GM18526 (cell line): ENCODE data around the gene NCLN.
A peak's percentile ranks its signal among the peaks of the same experiment; 100 is the strongest.

Experiments
- POLR2A ChIP-seq: IDR thresholded peaks from 3 replicates; pipeline ENCODE4 v1.6.1; 2011; ENCODE audit not compliant: insufficient read length; ENCODE audit errors: extremely low read depth

NCLN gene, protein sequence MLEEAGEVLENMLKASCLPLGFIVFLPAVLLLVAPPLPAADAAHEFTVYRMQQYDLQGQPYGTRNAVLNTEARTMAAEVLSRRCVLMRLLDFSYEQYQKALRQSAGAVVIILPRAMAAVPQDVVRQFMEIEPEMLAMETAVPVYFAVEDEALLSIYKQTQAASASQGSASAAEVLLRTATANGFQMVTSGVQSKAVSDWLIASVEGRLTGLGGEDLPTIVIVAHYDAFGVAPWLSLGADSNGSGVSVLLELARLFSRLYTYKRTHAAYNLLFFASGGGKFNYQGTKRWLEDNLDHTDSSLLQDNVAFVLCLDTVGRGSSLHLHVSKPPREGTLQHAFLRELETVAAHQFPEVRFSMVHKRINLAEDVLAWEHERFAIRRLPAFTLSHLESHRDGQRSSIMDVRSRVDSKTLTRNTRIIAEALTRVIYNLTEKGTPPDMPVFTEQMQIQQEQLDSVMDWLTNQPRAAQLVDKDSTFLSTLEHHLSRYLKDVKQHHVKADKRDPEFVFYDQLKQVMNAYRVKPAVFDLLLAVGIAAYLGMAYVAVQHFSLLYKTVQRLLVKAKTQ

DNA sequence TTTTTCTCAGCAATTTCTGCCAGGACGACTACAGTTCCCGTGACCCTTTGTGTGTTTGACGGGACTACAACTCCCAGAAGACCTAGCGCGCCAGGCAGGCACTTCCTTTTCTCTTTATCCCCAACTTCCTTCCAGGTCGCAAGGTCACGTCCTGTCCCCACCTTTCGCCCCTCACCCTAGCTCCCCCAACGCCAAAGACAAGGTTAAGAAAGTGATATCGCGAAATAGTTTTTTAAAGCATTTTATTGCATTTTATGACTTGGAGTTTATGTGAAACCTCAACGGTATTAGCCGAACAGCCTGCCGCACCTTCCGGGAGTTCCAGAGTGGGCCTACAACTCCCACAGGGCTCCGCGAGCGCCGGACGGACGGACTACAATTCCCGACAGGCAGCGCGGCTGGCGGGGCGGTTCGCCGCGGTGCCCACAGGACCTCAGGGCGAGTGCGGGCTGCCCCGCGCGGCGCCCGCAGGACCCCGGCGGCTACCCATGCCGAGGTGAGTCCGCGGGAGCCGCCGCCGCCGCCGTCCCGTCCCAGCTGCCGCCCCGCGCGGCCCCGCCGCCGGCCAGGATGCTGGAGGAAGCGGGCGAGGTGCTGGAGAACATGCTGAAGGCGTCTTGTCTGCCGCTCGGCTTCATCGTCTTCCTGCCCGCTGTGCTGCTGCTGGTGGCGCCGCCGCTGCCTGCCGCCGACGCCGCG, at the start of gene NCLN:
NCLN (plus strand) TSS at position 470 of the 699 bp plus-strand sequence; CDS start at position 571, 101 bp downstream.
- peak; percentile 64 for TF ChIP-seq POLR2A

DNA sequence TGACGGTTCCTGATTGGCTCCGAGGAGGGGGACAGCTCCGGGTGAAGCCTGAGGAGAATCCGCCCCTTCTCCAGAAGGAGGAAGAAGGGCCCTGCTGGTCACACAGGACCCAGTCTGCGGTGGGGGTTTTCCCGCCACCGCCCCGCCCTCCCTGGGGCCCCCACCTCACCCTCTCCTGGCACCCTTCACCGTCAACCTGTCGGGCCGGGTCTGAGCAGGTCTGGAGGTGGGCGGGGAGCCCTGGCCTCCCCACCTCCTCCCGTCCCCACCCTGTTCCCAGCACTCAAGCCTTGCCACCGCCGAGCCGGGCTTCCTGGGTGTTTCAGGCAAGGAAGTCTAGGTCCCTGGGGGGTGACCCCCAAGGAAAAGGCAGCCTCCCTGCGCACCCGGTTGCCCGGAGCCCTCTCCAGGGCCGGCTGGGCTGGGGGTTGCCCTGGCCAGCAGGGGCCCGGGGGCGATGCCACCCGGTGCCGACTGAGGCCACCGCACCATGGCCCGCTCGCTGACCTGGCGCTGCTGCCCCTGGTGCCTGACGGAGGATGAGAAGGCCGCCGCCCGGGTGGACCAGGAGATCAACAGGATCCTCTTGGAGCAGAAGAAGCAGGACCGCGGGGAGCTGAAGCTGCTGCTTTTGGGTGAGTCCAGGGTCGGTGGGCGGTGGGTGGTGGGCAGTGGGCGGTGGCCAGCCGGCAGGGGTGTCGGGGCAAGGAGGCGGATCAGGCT, 49.6 kb upstream of the NCLN start, which contains the start of gene GNA15:
GNA15 (plus strand) TSS at position 73 of the 723 bp plus-strand sequence; CDS start at position 491, 418 bp downstream.
- peak; percentile 29 for TF ChIP-seq POLR2A

DNA sequence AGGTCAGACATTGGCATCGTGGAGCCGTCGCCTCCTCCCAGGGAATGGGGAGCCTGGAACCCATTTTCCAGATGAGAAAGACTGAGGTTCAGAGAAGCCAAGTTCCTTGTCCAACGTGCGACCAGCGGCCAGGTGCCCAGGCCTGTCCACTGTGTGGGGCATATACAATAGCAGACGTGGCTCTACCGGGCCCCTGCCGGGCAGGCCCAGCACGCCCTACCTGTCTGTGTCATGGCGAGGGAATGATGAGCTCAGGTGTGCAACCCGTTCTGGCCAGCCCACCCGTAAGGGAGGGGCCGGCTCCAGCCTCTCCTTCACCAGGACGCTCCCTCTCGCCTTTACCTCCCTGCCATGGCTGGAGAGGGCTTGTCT, 49.1 kb upstream of the NCLN start:
- no peak for TF ChIP-seq POLR2A

DNA sequence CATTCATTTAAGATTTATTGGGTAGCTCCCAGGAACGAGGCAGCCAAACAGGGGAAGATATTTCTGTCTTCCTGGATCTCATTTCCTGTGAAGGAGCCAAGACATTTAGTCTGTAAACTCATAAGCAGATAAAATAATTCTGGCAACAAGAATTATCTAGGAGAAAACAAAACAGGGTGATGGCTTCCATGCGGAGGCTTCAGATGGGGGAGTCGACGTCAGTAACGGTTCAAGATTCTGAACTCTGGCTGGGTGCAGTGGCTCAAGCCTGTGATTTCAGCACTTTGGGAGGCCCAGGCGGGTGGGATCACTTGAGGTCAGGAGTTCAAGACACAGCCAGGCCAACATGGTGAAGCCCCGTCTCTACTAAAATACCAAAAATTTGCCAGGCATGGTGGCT, 48.6 kb upstream of the NCLN start:
- no peak for TF ChIP-seq POLR2A

DNA sequence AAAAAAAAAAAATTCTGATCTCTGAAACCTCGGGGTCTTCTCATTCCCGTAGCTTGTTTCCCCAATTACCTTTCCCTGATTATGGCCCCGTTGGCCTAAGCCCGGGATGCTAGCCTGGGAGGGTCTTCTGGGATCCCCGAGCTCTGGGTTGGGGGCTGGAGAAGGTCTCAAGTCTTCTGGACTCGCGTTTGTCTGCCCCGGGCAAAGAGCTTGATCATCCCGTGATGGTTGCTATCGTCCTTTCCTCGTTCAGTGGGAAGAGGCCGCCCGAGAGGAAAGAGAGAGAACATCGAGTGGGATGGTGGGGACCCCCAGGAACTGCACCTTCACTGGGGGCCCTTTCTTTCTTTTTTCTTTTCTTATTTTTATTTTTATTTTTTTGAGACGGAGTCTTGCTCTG, 47.5 kb upstream of the NCLN start:
- TF ChIP-seq POLR2A, result no peak

DNA sequence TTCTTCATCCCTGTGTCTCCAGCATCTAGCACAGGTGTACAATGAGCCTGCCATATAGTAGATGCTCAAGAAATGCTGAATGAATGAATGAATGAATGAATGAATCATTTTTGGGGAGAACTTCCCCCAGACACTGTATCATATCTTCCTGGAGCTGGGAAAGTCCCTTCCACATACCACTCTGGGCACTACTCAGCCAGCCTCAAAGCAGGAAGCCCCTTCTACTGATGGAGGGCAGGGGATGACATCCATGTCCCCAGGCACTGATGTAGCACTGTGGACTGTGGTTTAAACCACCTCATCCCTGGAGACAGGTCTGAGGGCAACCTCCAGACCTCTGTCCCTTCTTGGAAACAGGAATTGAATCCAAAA, 45.1 kb upstream of the NCLN start:
- no peak for TF ChIP-seq POLR2A

DNA sequence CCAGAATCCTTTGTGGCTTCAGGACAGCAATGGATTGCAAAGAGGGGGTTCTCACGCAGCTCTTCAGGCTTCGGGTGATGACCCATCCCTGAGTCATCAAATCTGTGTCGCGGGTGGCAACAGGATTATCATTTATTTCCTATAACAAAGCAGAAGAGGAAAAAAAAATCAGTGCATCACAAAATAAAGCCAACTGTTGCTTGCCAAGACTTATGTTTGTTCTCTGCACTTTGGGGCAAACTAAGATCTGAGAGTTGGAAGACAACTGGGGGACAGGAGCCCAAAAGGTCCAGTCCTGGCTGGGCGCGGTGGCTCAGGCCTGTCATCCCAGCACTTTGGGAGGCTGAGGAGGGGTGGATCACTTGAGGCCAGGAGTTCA, 43.4 kb upstream of the NCLN start:
- TF ChIP-seq POLR2A, result no peak

DNA sequence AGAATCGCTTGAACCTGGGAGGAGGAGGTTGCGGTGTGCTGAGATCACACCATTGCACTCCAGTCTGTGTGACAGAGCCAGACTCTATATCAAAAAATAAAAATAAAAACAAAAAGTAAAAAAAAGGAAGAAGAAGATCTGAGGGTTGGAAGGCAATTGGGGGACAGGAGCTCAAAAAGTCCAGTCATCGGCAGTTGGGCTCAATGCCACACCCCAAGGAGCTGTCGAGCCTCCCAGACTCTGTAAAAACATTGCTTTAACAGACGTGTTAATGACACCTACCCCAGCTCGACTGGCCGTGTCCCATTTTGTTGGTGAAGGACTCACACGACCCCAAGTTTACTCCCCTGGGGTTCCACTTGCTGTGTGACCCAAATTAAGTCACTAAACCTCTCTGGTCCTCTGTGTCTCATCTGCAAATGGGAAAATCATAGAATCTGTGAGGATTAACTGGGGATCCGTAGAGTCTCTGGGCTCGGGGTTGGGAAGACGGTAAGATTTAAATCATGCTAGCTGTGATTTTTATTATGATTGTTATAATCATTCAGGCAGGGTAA, 42.9 kb upstream of the NCLN start:
- no peak for TF ChIP-seq POLR2A

DNA sequence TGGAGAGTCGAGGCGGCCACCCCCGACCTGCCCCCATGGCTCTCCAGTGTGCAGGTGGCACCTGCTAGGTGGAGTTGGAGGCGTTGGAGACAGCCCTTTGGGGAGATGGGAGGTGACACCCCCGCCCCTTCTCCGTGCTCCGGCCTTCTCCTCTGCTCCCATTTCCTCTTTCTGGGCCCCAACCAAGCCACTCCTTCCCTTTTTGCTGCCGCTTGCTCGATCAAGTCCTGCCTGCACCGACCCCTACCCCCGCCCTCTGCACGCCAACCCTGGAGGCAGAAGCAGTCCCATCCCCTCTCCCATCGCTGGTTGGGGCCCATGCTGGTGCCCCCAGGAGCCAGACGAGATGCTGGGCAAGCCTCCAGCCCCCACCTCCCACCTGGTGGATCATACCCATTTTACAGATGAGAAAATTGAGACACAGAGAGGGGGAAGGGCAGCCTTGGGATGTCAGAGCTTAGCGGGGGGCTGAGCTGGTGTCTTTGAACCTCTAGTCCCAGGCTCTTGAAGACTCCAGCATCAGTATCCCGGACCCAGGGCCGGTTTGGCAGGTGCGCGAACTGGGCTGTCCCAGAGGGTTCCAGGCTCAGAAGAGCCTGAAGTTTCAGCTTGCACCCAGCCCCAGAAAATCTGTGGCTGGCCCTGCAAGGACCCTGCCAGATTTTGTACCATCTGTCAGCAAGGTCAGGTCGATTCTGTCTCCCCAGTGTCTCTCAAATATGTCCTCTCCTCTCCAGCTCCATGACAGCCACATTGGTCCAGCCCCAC, 39.6 kb upstream of the NCLN start:
- TF ChIP-seq POLR2A, result no peak

DNA sequence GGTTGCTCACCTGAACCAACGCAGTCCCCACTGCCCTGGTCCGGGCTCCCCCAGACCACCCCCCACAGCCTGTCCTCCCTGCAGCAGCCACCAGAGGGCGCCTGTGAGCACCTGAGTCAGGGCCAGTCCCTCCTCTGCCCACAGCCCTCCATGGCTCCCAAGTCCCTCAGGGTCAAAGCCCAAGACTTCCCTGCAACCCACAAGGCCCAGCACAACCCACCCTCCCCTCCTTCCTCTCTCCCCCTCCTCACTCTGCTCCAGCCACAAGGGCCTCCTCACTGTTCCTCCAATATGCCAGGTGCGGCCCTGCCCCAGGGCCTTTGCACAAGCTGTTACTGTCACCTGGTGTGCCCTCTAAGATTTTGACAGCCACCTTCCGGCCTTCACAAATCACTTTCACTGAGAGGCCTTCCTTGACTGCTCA, 39.0 kb upstream of the NCLN start:
- no peak for TF ChIP-seq POLR2A

DNA sequence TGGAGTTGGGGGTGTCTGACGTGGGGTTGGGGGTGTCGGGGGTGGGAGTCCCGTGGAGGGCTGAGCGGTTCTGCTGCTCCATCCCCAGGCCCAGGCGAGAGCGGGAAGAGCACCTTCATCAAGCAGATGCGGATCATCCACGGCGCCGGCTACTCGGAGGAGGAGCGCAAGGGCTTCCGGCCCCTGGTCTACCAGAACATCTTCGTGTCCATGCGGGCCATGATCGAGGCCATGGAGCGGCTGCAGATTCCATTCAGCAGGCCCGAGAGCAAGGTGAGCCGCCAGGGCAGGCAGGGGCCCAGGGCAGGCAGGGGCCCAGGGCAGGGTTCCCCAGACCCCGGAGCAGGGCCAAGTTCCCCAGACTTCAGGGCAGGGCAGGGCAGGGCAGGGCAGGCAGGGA, 37.2 kb upstream of the NCLN start:
- TF ChIP-seq POLR2A, result no peak

DNA sequence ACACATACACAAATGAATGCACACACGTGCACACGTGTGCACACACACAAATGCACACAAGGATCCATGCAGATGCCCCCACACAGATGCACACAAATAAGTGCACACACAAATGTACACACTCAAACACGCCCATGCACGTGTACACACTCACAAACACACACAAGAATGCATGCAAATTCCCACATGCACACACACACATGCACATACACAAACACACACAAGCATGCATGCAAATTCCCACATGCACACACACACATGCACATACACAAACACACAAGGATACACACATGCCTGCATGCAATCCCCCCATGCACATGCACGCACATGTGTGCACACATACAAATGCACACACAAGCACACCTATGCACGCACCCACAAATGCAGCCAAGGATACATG, 36.6 kb upstream of the NCLN start:
- no peak for TF ChIP-seq POLR2A

DNA sequence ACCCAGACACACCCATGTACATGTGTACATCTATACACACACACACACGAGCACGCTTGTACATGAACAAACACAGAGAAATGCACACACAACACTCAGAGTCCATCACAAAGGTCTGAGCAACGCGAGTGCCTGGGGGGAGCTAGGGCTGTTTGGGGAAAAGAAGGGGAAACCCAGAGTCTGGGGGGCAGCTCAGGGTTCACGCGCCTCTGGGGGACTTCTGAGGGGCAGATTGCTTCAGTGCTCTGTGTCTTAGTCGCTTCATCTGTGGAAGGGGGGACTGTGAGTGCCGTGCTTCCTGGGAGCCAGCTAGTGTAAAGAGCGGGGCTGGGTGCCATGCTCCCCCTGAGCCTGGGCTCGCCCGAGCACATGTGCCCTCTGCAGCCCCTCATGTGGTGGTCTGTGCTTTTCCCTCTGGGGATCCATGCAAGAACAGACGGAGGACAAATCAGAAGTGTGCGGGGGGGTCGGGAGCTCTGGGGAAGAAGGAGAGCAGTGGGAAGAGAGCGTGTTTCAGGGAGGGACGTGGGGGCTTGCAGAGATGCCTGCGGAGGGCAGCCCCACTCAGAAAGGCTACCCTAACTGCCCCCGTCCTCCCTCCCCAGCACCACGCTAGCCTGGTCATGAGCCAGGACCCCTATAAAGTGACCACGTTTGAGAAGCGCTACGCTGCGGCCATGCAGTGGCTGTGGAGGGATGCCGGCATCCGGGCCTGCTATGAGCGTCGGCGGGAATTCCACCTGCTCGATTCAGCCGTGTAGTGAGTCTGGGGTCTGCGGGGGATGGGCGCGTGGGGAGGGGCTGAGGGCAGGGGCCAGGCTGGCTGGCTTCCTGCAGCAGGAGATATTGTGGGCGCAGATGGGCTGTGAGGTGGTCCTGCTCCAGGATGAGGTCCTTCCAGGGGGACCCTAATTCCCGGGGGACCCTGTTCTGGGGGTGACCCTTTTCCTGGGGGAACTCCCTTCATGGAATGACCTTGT, 35.9 kb upstream of the NCLN start:
- no peak for TF ChIP-seq POLR2A

DNA sequence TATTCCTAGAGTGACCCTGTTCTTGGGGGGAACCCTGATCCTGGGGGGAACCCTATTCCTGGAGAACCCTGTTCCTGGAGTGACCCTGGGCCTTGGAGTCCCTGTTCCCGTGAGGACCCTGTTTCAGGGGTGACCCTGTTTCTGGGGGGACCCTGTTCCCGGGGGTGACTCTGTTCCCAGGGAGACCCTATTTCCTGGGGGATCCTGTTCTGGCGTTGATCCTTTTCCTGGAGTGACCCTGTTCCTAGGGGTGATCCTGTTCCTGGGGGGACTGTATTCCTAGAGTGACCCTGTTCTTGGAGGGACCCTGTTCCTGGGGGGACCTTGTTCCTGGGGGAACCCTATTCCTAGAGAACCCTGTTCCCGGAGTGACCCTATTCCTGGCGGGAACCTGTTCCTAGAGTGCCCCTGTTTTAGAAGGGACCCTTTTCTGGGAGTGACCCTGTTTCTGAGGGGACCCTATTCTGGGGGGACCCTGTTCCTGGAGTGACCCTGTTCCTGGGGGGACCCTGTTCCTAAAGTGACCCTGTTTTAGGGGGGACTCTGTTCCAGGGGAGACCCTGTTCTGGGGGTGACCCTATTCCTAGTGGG, 34.9 kb upstream of the NCLN start:
- no peak for TF ChIP-seq POLR2A
